ENCODE measurements around the gene IMMP2L. TPM values are rescaled to one million over a fixed set of nuclear protein-coding genes. Genes with fewer than 3 reads are reported as not detected.

IMMP2L gene
- total RNA-seq, 1 donor from 2014 or later = 35.5 TPM

DNA sequence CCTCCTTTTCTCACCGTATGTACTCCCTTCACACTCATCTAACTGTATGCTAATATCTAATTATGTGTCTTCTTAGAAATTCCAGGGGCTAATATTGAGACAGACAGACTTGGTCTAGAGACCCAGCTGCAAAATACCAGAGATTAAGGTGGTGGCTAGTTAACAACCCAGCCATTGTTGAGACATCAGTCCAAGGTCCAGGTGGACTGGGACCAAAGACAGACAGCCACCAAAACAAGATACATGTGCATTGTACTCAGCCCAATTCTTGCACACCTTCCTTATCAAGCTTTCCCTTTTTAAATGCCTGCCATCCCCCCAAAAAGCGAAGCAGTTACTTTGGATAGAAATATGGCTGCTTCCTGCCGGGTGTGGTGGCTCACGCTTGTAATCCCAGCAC, 514.7 kb downstream of the IMMP2L start:
- no peak for DNase-seq (ENCODE audit: low spot score)

DNA sequence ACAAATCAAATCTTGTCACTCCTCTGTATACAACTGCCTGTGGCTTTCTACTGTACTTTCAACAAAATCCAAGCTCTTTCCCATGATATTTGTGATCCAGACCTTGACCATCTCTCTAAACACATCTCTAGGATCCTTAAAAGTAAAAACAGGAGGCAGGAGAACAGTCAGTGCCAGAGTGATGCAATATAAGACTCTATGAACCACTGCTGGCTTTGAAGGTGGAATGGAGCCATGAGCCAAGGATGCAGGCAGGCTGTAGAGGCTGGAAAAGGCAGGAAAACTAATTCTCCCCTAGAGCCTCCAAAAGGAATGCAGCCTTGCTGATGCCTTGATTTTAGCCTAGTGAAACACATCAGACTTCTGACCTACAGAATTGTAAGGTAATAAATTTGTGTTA, 516.8 kb downstream of the IMMP2L start:
- no peak for DNase-seq (ENCODE audit: low spot score)

DNA sequence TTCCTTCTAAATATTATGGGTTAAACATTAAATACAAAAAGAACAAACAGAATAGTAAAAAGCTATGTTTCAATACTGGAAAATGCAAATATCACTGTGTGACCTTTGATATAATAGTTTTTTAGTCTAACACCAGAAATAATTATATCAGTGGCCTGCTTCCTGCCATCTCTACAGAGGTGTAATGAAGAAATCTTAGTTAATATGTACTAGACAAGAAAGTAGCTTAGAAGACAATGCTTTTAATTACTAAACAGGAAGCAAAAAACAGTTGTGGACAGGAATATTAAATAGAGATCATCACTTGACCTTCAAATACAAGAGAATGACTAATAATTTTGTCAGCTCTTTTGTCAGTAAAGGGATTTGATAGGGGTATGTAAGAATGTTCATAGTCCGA, 518.7 kb downstream of the IMMP2L start:
- DNase-seq (ENCODE audit: low spot score) = no peak

DNA sequence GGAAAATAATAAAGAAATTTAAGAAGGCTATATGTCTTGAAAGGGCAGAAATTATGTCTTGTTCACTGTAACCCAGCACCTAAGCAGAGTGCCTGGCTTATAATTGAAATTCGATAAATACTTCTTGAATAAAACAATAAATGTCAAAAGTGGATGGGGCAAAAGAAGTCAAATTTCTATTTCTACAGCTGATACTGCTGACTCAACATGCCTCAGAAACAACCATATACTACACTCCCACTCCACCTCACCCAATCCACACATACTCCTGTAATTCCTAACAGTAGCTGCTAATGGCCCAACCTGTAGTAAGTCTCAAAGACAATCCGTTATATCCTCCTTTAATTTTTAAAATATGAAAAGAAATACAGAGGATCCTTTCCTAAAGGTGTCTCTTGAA, 519.5 kb downstream of the IMMP2L start:
- no peak for DNase-seq (ENCODE audit: low spot score)

DNA sequence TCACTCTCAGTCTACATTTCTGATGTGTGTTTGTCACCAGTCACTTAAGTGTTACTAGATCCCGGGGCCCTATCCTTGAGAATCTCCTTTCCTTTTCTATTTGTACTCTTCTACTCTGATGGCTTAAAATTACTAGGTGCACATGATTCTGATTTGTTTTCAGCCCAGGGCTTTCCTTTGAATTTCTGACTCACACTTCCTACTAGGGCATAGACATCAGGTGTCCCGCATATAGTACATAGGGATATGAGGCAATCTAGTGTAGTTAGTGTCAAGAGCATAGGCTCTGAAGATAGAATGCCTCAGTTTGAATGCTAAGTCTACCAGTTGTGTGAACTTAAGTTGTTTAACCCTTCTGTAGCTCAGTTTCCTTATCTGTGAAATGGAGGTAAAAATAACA, 520.7 kb downstream of the IMMP2L start:
- no peak for DNase-seq (ENCODE audit: low spot score)

DNA sequence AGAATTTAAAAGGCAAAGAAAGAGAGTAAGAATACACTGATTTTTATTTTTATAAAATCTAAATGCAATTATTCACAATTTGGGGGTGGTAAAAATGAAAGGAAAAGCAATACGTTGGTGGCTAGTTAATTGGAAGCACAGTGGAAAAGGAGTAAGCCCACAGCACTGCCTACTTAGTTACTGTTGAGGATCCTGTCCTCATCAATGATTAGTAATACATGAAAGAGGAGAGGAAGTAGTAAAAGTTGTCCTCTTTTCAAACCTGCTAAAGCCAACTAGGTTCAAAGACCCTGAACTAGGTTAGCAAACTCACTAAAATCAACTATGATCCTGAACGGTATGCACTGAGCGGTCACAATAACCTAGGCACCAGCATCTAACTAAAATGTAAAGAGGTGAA, 524.1 kb downstream of the IMMP2L start:
- no peak for DNase-seq (ENCODE audit: low spot score)

DNA sequence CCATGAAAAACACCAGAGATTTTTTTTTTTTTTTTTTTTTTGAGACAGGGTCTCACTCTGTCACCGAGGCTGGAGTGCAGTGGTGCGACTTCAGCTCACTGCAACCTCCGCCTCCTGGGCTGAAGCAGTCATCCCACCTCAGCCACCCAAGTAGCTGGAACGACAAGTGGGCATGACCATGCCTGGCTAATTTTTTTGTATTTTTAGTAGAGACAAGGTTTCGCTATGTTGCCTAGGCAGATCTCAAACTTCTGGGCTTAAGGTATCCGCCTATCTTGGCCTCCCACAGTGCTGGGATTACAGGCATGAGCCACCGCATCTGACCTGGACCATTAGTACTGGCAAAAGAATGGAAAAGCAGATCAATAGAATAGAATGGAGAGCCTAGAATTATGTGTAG, 530.4 kb downstream of the IMMP2L start:
- no peak for DNase-seq (ENCODE audit: low spot score)

DNA sequence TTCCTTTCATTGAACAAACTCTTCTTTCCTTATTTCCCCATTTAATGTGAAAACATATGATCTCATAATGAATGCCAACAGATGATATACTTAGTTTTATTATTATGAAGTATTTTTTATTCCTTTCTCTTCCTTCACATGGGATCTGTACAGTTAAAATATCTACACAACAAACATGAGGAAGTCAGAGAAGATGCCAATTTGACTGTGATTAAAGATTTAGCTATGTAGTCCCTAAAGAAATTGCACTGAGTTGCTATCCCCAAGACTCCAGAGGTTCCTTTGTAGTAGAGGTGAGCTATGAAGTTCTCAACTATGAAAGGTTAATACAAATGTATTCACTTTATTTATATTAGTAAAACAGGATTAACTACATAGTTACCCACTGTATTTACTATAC, 532.0 kb downstream of the IMMP2L start:
- DNase-seq (ENCODE audit: low spot score) = no peak

DNA sequence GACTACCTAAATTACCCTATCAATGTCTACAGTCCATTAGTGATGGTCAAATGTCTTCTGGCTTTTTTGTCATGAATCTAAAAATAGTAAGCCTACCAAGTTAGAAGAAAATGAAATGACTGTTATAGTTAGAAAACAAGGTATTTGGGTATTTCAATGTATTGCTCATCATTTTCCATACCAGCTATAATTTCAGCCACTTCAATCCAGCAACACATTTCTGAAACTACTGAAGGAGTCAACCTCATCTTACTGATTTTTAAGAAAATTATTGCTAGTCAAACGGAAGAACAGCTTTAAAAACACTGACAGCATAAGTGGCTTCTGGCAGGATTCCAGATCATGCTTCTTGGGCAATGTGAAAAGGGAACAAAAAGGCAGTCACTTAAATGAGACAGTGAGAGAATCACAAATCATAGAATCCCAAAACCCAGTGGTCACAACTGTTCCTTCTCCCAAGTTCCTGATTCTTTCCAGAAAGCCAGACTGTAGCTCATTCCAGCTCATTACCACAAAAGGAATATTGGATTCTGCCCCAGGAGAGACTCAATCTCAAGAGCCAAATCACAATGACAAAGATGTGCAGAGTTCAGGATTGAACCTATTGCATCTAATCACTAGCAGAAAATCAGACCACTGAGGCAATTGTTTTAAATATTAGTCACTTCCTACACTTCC, 532.6 kb downstream of the IMMP2L start:
- no peak for DNase-seq (ENCODE audit: low spot score)

DNA sequence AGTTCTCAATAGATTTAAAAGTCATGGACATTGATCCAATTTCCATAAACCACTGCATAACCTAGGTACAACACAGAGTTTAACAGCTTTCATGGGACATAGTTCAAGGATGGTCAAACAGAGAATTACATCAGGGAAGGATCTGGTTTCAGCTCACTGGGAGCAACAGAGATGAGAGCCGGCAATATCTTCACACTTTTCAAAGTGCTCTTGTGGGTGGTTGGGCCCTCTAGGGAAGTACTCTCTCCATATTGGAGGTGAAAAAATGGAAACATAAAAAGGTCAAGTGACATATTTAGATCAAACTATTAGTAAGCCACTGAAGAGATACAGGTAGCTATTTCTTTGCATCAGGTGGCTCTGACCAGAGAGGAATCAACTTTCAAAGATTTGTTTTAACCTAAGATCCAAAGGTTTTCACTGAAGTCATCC, 533.1 kb downstream of the IMMP2L start:
- no peak for DNase-seq (ENCODE audit: low spot score)

DNA sequence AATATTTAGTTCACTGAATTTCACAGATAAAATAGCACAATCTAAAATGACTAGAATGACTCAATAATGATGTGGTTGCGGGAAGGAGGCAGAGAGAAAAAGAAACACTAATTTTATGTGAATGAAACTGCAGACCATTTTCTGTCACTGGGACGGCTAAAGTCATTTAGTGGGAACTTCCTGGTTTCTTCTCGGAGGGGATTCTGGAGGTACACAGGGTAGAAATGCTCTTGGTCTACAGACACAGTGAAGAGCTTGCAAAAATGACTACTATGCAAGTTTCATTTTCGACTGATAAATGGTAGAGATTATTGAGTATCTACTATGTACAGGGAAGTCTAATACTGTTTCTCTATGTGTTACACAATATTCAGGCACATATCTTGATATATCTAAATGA, 534.9 kb downstream of the IMMP2L start:
- no peak for DNase-seq (ENCODE audit: low spot score)

DNA sequence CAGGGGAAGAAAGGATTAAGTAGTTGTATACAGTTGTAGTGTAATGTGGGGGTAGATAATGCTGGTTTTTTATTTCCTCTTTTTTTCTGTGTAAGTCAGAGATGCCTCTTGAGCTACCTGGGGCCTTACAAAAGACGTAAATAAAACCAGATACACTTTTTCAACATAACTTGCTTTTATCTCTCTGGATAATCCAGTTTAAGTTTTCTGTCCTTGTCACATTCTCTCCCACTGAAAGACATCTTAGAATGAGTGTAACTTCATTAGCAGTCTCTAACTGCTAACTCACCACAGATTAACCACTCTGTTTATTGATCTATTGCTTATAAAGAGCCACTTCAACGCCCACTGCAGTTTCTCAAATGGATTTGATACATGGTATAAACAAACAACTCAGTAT, 535.5 kb downstream of the IMMP2L start:
- no peak for DNase-seq (ENCODE audit: low spot score)

DNA sequence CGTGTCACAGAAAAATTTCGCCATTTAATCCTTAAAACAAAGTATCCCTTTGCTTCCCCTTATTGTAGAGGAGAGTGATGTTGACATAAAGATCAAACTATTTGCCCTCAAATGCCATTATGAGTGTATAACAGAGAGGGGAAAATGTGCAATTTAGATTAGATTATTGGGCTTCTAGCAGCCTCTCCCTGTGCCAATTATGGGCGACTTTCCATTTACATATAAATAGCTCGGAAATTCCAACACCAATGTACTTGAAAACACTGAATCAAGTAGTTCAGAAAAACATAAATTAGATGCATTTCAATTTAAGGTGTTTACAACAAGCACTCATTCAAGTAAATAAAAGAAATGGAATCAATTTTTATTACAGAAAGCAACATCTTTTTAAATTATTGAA, 535.9 kb downstream of the IMMP2L start:
- no peak for DNase-seq (ENCODE audit: low spot score)

DNA sequence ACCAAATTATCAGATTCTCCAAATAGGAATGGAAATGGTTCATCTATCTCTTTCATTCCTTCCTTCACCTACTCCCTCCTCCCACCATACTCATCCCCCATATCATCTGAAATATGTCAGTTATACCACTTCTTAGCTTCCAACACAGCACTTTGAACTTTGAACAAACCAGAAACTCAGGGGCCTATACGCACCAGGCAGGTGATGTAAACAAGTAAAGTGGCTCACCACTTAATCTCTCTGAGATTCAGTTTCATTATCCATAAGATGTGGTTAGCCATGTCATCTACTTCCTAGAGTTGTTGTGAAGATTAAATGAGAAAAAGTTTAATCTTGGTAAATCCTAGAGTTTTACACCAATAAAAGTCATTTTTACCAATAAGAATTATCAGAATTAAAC, 537.3 kb downstream of the IMMP2L start:
- no peak for DNase-seq (ENCODE audit: low spot score)

DNA sequence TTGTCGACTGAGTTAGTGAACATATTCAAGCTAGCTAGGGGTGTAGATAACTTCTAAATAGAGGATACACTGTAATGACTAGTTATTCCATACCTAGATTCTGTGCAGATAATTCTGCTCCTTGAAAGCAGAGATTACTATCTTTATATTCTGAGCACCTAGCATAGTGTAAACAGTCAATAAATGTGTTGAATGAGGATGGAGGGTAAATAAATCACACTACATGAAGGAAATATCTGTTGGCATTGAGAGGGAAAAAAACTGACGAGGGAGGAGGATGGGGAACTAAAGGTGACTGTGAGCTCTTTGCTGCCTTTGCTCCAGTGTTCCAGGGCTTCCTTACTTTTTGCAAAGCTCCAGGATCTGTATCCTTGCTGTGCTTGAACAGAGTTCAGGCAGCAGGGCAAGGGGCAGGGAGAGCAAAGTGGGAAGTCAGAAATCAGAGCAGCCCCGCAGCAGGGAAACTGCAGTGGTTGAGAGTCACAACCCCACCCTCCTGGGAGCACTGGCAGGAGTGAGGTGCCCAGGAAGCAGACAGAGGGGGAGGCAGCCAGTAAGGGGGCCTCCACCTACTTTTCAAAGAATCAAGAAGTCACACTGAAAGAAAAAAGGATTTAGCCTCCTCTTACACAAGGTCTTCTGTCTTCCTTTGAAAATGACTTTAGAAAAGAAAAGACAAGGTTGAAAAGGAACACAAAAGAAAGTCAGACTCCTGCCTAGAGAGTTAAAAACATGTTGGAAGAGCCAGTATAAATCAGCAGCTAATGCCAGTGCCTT, 543.1 kb downstream of the IMMP2L start:
- no peak for DNase-seq (ENCODE audit: low spot score)

DNA sequence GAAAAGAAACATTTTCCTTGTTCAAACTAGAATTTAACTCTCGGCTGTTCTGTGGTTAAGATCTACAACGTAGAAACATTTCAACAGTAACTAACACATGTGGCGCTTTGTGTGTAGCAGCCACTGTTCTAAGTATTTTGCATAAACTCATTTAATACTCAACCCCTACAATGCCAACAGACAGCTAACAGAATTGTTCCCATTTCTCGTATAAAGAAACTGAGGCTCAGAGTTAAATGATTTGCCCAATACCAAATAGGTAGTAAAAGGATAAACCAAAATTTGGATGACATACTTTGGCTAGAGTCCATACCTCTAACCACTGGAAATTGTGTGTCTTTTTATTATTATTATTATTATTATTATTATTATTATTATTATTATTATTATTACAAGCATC, 543.8 kb downstream of the IMMP2L start:
- DNase-seq (ENCODE audit: low spot score) = no peak

DNA sequence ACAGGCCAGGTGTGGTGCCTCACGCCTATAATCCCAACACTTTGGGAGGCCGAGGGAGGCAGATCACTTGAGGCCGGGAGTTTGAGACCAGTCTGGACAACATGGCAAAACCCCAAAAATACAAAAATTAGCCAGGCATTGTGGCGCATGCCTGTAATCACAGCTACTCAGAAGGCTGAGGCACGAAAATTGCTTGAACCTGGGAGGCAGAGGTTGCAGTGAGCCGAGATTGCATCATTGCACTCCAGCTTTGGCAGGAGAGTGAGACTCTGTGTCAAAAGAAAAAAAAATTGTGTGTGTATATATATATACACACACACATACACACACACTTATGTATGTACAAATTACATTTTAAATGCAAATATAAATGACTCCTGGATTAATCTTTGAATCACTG, 548.2 kb downstream of the IMMP2L start:
- no peak for DNase-seq (ENCODE audit: low spot score)

DNA sequence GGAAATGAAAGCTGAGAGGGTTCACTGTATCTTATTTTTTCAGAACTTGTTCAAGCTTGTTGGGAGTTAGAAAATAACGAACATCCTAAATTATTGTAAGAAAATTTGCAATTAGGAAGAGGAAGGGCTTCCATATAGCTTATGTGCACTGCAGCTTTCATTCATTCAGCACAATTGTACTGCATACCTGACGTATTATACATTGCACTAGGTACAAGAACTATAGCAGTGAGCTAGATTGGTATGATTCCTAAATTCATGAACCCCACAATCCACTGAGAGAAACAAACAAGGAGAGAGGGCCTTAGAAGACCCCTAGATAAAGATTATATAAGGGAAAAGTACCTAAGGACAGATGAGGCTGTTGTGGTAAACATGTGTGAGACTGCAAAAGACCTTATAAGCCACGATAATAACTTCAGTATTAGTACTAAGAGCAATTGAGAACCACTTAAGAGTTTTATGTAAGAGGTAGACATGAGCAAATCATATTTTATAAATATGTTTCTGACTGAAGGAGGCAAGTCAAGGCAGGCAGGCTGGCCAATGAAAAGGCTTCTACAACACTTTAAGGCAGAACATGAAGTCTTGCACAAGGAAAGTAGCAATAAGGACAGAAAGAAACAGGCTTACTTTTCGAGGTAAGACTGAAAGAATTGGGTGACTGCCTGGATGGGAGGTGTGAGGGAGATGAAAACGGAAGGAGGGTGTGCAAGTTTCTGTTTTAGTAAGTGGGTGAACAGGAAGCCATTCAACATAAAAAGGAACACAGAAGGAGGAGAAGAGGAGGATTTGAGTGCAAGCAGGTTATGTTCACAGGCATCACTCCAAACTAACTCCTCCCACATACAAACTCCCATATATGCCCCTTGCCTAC, 549.3 kb downstream of the IMMP2L start:
- DNase-seq (ENCODE audit: low spot score) = no peak

DNA sequence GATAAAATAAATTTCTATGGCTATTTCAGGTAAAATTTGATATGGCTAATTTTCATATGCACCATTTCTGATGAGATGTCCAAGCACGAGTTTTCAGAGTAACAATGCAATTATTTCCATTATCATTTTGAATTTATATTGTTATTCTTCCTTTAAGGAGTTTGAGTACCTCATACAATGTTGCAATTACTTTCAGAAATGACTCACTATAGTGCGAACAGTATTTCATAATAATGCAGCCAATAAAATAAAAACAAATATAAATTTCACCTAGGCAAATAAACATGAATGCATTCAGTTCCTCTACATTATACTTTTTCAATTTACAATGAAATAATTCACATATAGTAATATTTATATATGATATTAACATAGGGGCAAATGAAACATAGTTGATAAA, 550.1 kb downstream of the IMMP2L start:
- no peak for DNase-seq (ENCODE audit: low spot score)

DNA sequence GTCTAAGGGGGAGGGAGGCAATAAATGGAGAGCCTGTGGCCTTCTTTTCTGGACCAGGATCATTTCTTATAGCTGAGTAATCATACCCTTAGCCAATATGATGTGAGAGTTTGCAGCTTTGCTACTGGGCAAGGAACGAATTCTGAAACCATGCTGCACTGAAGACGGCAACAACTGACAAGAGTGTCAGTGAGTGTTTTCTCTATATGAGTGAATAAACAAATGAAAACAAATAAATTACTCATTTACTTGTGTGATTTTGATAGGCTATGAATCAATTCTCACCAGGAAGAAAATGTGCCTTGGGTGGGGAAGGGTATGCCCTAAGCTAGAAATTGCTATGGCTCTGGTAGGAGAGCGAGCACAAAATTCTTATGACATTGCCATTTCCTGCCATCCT, 550.8 kb downstream of the IMMP2L start:
- no peak for DNase-seq (ENCODE audit: low spot score)

DNA sequence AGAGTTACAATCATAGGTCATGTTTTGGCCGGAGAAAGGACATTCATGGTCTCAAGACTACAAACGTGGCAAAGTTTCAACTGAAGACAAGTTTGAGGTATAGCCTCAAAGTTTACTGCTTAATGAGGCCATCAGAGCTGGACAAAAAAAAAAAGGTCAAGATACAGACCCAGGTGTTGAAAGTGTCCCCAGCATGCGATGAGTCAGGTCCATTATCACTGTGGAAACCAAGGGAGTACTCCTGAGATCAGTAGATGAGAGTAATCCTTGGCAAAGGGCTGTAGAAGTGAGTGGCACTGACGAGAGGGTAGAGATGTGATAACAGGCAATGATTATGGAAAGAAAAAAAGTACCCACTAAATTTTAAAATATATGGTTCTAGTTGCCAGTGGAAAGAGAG, 551.5 kb downstream of the IMMP2L start:
- no peak for DNase-seq (ENCODE audit: low spot score)

DNA sequence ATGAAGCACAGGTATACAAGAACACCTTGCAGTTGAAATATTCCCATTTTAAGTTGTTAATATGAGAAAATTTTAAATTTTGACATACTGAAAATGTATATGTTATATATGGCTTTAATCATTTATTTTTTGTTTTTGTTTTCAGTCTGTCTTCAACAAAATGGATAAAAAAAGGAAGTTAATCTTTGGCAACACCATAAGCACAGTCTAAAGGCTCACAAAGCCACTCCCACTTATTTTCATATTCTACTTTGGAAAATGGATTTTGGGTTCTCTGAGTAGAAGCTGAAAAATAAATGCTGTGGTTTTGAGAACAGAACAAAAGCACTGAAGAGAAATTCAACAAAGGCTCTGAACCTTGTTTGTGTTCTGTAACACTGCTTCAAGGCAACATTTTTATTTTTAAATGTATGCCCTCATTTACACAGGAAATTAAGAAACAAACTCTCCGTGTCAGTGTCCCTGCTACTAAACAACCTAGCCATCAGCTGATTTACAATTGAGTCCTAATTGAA, 552.7 kb downstream of the IMMP2L start:
- DNase-seq (ENCODE audit: low spot score) = no peak

Data from mesenteric fat pad (tissue), 1 donor.